Calu3 (cell line): Measurements from ENCODE around the gene CCDC6. TPM values are rescaled to one million over a fixed set of nuclear protein-coding genes. Genes with fewer than 3 reads are reported as not detected.

Source experiments
- BruUV-seq: library from RNA; stranded (reverse); fragments of 400-500 nt; replicated peaks from 2 replicates; lab custom pipeline; 2021; lab: Mats Ljungman, UMichigan
- CTCF ChIA-PET: fragments of 300-600 bp; sonication (Branson Sonifier 250); formaldehyde crosslinking; loops from one replicate; lab custom pipeline; 2022; ENCODE audit warnings: antibody characterized with exemption; lab: Charles Lee
- DNase-seq: peaks from one replicate; pipeline ENCODE4 v3.0.0; 2022
- H3K27ac Mint-ChIP-seq: one replicate; pipeline ENCODE4 v1.8.0; 2022; ENCODE audit warnings: mixed read lengths; ENCODE audit not compliant: unreplicated experiment
- H3K27me3 Mint-ChIP-seq: one replicate; pipeline ENCODE4 v1.8.0; 2022; ENCODE audit warnings: mixed read lengths; ENCODE audit not compliant: unreplicated experiment
- H3K36me3 Mint-ChIP-seq: one replicate; pipeline ENCODE4 v1.8.0; 2022; ENCODE audit warnings: mild to moderate bottlenecking, moderate library complexity, mixed read lengths; ENCODE audit not compliant: insufficient read depth, unreplicated experiment
- H3K4me1 Mint-ChIP-seq: one replicate; pipeline ENCODE4 v1.8.0; 2022; ENCODE audit warnings: mild to moderate bottlenecking, low read depth, mixed read lengths; ENCODE audit not compliant: unreplicated experiment
- H3K4me3 Mint-ChIP-seq: one replicate; pipeline ENCODE4 v1.8.0; 2022; ENCODE audit warnings: mild to moderate bottlenecking, low read depth, moderate library complexity, mixed read lengths; ENCODE audit not compliant: unreplicated experiment
- H3K9me3 Mint-ChIP-seq: one replicate; pipeline ENCODE4 v1.8.0; 2022; ENCODE audit warnings: low read depth, mixed read lengths; ENCODE audit not compliant: unreplicated experiment
- intact Hi-C: fragments of 100-400 bp; cut with micrococcal nuclease; formaldehyde crosslinking; loops from one replicate; pipeline ENCODE4 v1.10.0; 2022; ENCODE audit not compliant: unreplicated experiment
- total RNA-seq: library from RNA; stranded (reverse); gene quantifications from 2 replicates; pipeline ENCODE4 v1.2.3, GENCODE V29; 2022
- TF ChIP-seq, protein P1 (sequence below): fragments of 200-600 bp; IDR thresholded peaks from one replicate; pipeline ENCODE4 v1.8.0; 2022; ENCODE audit warnings: antibody characterized with exemption; ENCODE audit not compliant: unreplicated experiment

The CCDC6 gene
- total RNA-seq, 1 experiment from 2014 or later = 115 TPM

DNA sequence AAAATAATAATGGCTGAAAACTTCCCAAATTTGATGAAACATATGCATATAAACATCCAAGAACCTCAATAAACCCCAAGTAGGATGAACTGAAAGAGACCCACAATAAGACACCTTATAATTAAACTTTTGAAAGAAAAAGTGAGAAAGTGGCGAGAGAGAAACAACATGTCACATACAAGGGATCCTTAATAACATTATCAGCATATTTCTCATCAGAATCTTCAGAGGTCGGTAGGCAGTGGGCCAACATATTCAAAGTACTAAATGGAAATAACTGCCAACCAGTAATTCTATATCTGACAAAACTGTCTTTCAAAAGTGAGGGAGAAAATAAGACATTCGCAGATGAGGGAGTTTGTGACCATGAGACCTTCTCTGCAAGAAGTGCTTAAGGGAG lies 16.6 kb upstream of the CCDC6 start:
- peaks cover 8% of the 10 kb centered on the region for H3K9me3 Mint-ChIP-seq
- intact Hi-C loops = no loop called here
- CTCF ChIA-PET = interaction anchor here (0.6 kb wide), 1 partner anchor 317 kb away, joined by 3 read pairs; no protein-coding TSS in a partner anchor
- TF ChIP-seq, protein P1, sequence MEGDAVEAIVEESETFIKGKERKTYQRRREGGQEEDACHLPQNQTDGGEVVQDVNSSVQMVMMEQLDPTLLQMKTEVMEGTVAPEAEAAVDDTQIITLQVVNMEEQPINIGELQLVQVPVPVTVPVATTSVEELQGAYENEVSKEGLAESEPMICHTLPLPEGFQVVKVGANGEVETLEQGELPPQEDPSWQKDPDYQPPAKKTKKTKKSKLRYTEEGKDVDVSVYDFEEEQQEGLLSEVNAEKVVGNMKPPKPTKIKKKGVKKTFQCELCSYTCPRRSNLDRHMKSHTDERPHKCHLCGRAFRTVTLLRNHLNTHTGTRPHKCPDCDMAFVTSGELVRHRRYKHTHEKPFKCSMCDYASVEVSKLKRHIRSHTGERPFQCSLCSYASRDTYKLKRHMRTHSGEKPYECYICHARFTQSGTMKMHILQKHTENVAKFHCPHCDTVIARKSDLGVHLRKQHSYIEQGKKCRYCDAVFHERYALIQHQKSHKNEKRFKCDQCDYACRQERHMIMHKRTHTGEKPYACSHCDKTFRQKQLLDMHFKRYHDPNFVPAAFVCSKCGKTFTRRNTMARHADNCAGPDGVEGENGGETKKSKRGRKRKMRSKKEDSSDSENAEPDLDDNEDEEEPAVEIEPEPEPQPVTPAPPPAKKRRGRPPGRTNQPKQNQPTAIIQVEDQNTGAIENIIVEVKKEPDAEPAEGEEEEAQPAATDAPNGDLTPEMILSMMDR = no peak
- H3K36me3 Mint-ChIP-seq = no peaks in the 10 kb centered on the region
- no peaks in the 10 kb centered on the region for H3K4me1 Mint-ChIP-seq
- no peak overlapping the region for H3K4me3 Mint-ChIP-seq
- H3K27me3 Mint-ChIP-seq = no peaks in the 10 kb centered on the region
- H3K27ac Mint-ChIP-seq = no peak overlapping the region
- BruUV-seq = no TSS peak
- no peak for DNase-seq

DNA sequence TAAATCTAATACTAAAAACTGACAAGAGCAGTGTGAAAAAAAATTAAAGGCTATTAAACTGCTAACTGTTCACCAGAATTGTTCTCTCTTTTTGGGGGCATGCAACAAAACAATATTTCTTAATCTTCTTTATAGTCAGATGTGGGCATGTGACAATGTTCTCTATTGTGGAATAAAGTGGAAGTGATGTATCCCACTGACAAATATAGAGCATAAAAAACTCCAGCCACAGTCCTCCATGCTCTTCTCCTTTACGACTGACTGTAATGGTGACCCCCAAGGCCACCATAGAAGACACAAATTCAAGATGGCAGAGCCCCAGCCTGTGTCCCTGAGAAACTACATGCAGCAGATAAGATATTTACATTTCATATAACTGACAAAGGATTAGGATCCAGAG lies 11.6 kb upstream of the CCDC6 start:
- no peak overlapping the region for H3K27ac Mint-ChIP-seq

DNA sequence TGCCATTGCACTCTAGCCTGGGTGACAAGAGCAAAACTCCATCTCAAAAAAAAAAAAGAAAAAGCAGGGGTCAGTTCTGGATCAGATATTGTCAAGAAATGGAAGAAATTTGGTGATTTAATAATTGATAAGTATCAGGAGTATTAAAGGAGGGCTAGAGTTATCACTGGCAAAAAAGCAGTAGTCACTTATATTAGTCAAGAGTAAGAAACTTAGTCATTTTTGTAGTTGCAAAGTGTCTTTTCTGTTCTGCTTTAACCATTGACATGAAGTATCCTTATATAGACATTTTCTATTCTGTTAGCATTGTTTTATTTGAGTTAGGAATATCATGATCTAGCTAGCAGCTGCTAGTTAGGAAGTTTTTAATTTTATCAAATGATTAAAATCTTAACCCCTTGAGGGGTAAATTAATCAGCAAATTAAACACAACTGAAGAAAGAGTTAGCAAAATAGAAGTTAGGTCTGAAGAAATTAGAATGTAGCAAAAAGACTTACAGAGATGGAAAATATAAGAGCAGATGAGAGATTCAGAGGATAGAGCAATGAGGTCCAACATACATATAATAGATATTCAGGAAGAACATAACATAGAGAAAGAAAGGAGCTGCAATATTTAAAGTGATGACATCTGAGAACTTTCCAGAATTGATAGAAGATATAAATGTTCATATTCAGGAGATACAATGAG lies 7.3 kb upstream of the CCDC6 start:
- peaks cover 7% of the 10 kb centered on the region for H3K9me3 Mint-ChIP-seq
- H3K4me1 Mint-ChIP-seq = peaks cover 3% of the 10 kb centered on the region
- TF ChIP-seq, protein P1 = no peak
- H3K36me3 Mint-ChIP-seq = no peaks in the 10 kb centered on the region
- H3K27me3 Mint-ChIP-seq = no peaks in the 10 kb centered on the region
- H3K27ac Mint-ChIP-seq = no peak overlapping the region
- intact Hi-C loops = no loop called here
- no peak for DNase-seq
- BruUV-seq = no TSS peak
- CTCF ChIA-PET = no interaction called here
- no peak overlapping the region for H3K4me3 Mint-ChIP-seq

More for the DNA sequence above, 11.6 kb upstream of the CCDC6 start:
- no peaks in the 10 kb centered on the region for H3K36me3 Mint-ChIP-seq
- peaks cover 12% of the 10 kb centered on the region for H3K9me3 Mint-ChIP-seq
- TF ChIP-seq, protein P1 = no peak
- H3K4me1 Mint-ChIP-seq = no peaks in the 10 kb centered on the region
- no peak for DNase-seq
- H3K27me3 Mint-ChIP-seq = no peaks in the 10 kb centered on the region
- BruUV-seq = no TSS peak
- CTCF ChIA-PET = no interaction called here
- intact Hi-C loops = no loop called here
- no peak overlapping the region for H3K4me3 Mint-ChIP-seq

DNA sequence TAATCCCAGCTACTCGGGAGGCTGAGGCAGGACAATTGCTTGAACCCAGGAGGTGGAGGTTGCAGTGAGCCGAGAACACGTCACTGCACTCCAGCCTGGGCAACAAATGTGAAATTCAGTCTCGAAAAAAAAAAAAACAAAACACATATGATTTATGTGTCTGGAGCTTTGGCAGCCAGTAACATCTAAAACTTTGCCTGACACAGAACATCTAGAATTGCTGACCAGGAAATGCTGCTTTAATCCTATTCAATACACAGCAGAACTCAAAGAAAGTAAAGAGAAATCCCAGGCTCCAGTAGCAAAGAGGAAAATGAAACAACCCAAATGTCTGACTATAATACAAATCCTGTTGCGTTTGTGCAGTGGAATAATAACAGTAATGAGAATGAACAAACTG lies 4.5 kb upstream of the CCDC6 start:
- BruUV-seq = no TSS peak
- CTCF ChIA-PET = interaction anchor here (1.4 kb wide), 1 partner anchor 80 kb away, joined by 5 read pairs; no protein-coding TSS in a partner anchor
- H3K9me3 Mint-ChIP-seq = peaks cover 7% of the 10 kb centered on the region
- no peak overlapping the region for H3K27ac Mint-ChIP-seq
- TF ChIP-seq, protein P1 = no peak
- no peak for DNase-seq
- H3K4me3 Mint-ChIP-seq = no peak overlapping the region
- intact Hi-C loops = no loop called here
- H3K27me3 Mint-ChIP-seq = no peaks in the 10 kb centered on the region
- H3K36me3 Mint-ChIP-seq = peaks cover 23% of the 10 kb centered on the region
- peaks cover 23% of the 10 kb centered on the region for H3K4me1 Mint-ChIP-seq
